ENCODE measurements around the gene RHD.
"Not testable (repeated sequence)": the region's sequence is repeated elsewhere in the genome, so short reads cannot be mapped to it uniquely, and the experiment has no call there.

DNA sequence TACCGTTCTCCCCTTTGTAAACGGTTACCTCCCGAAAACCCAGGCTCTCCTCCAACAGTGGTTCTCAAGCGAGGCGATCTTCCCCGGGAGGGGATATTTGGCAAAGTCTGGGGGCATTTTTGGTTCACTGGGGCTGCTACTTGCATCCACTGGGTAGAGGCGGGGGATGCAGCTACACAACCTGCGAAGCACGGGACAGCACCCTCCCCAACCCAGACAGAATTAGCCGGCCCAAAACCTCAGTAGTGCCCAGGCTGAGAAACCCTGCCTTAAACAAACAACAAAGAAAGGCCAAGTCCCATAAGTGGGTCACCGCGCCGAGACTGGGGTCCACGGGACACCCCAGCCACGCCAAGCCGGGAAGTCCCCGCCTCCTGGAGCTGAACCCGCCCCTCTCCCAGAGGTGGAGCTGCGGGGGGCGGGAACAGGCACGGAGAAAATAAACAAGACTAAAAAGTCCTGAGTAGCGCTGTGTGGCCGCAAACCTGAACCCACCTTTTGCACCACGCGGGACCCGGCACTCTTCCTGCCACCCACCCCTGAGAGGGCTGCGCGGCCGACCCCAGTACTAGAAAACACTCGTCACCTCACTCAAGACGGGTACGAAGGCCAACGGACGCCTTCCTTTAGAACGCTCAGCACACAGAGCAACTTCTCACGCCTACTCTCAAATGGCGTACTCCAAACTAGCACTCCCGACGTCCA, 65.3 kb downstream of the RHD start:
- TF ChIP-seq, protein P1, sequence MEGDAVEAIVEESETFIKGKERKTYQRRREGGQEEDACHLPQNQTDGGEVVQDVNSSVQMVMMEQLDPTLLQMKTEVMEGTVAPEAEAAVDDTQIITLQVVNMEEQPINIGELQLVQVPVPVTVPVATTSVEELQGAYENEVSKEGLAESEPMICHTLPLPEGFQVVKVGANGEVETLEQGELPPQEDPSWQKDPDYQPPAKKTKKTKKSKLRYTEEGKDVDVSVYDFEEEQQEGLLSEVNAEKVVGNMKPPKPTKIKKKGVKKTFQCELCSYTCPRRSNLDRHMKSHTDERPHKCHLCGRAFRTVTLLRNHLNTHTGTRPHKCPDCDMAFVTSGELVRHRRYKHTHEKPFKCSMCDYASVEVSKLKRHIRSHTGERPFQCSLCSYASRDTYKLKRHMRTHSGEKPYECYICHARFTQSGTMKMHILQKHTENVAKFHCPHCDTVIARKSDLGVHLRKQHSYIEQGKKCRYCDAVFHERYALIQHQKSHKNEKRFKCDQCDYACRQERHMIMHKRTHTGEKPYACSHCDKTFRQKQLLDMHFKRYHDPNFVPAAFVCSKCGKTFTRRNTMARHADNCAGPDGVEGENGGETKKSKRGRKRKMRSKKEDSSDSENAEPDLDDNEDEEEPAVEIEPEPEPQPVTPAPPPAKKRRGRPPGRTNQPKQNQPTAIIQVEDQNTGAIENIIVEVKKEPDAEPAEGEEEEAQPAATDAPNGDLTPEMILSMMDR (IDR thresholded peaks at IDR 0.05) = not testable (repeated sequence)
- not testable (repeated sequence) for TF ChIP-seq POLR2AphosphoS5, POLR2A, EP300 (IDR thresholded peaks at IDR 0.05)

Measured in sigmoid colon (tissue), 4 donors.